GM21360 (cell line): ENCODE measurements around the gene KCNQ5.

Experiments used
- ATAC-seq: cut with Tn5 transposase; IDR thresholded peaks from one replicate; pipeline ENCODE4 v1.9.1; 2021; ENCODE audit warnings: mild to moderate bottlenecking, moderate library complexity; ENCODE audit not compliant: unreplicated experiment

The KCNQ5 gene

GRCh38 chr6:72789145-72789544, 167.3 kb downstream of the KCNQ5 start:
- no peak for ATAC-seq

GRCh38 chr6:72792692-72793091, 170.8 kb downstream of the KCNQ5 start:
- no peak for ATAC-seq

GRCh38 chr6:72793641-72794395, 172.0 kb downstream of the KCNQ5 start:
- no peak for ATAC-seq

- ATAC-seq: no peak
Observed at GRCh38 chr6:72798196-72798595, 176.3 kb downstream of the KCNQ5 start.

GRCh38 chr6:72809746-72810379, 188.0 kb downstream of the KCNQ5 start:
- no peak for ATAC-seq

- ATAC-seq: no peak
Observed at GRCh38 chr6:72810571-72811280, 188.9 kb downstream of the KCNQ5 start.

- ATAC-seq: no peak
Observed at GRCh38 chr6:72811971-72812421, 190.1 kb downstream of the KCNQ5 start.

- no peak for ATAC-seq
Observed at GRCh38 chr6:72813807-72814596, 192.1 kb downstream of the KCNQ5 start.

- no peak for ATAC-seq
Observed at GRCh38 chr6:72816022-72816421, 194.2 kb downstream of the KCNQ5 start.

- ATAC-seq: no peak
Observed at GRCh38 chr6:72817208-72817607, 195.3 kb downstream of the KCNQ5 start.

GRCh38 chr6:72819609-72820008, 197.7 kb downstream of the KCNQ5 start:
- ATAC-seq: no peak

GRCh38 chr6:72820153-72820552, 198.3 kb downstream of the KCNQ5 start:
- no peak for ATAC-seq

- ATAC-seq: no peak
Observed at GRCh38 chr6:72820906-72821305, 199.0 kb downstream of the KCNQ5 start.

GRCh38 chr6:72822023-72822422, 200.2 kb downstream of the KCNQ5 start:
- ATAC-seq: no peak

GRCh38 chr6:72822691-72823090, 200.8 kb downstream of the KCNQ5 start:
- no peak for ATAC-seq

- ATAC-seq: peak; percentile 84
Observed at GRCh38 chr6:72824833-72825232, 203.0 kb downstream of the KCNQ5 start.

GRCh38 chr6:72825315-72825911, 203.5 kb downstream of the KCNQ5 start:
- ATAC-seq: peak; percentile 32

- no peak for ATAC-seq
Observed at GRCh38 chr6:72826037-72826436, 204.2 kb downstream of the KCNQ5 start.

- no peak for ATAC-seq
Observed at GRCh38 chr6:72826744-72827438, 205.0 kb downstream of the KCNQ5 start.

- no peak for ATAC-seq
Observed at GRCh38 chr6:72828904-72829303, 207.0 kb downstream of the KCNQ5 start.
